GM12872 (cell line): ENCODE measurements around the gene ACSL4.

ENCODE experiments used
- TF ChIP-seq, protein P1 (sequence below): IDR thresholded peaks from 3 replicates; pipeline ENCODE4 v1.5.1; 2011; ENCODE audit warnings: low read depth, mild to moderate bottlenecking, low read length, moderate library complexity; ENCODE audit not compliant: insufficient read depth

The ACSL4 gene

DNA sequence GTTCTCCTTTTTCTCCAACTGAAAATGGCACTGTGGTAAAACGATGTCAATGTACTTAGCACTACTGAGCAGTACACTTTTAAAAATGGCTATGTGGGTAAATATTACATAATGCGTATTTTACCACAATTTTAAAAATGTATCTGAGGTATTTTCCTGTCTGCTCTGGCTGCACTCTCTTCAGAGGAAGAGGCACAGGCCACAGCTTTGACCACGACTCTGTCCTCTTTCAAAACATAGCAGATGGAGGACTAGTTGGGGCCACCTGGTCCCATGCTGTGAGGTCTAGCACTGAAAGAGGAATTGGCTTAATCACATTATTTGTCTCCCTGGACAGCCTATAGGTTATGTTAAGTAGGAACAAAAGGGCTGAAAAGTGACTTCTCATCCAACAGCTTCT is 113.3 kb downstream of the ACSL4 start:
- TF ChIP-seq, protein P1, sequence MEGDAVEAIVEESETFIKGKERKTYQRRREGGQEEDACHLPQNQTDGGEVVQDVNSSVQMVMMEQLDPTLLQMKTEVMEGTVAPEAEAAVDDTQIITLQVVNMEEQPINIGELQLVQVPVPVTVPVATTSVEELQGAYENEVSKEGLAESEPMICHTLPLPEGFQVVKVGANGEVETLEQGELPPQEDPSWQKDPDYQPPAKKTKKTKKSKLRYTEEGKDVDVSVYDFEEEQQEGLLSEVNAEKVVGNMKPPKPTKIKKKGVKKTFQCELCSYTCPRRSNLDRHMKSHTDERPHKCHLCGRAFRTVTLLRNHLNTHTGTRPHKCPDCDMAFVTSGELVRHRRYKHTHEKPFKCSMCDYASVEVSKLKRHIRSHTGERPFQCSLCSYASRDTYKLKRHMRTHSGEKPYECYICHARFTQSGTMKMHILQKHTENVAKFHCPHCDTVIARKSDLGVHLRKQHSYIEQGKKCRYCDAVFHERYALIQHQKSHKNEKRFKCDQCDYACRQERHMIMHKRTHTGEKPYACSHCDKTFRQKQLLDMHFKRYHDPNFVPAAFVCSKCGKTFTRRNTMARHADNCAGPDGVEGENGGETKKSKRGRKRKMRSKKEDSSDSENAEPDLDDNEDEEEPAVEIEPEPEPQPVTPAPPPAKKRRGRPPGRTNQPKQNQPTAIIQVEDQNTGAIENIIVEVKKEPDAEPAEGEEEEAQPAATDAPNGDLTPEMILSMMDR: no peak

DNA sequence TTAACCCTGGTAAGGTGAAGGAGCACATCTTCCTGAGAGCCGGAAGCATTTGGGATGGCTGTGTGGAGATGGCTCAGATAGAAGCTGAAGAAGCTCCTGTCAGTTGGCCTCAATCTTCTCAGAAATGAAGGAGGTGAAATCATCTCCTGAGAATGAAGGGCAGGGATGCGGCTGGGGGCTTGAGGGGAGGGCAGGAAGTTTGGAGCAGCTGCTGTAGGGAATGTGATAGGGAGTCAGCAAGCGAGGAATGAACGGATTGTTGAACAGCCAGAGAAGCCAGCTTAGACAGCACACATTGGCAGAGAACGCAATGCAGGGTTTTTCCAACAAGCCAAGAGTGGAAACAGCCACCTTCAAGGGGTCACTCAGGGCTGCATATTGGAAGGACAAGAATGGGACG is 118.1 kb downstream of the ACSL4 start:
- TF ChIP-seq, protein P1: no peak

DNA sequence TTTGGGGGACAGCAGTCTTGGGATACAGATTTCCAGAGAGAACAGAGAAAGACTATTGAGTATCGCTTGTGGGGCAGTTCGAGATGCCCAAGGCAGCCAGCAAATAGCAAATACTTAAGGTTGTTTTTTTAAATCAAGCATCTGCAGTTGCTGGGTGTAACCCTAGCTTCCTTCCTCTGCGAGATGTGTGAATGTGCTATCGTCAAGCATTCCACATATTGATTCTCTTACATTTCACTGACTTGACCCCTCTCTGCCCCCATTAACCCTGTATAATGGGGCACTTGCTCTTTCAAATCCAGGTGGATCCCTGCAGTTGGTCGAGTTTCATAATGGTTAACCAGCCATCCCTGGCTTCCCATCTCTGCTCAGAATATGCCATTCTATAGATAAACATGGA is 131.6 kb downstream of the ACSL4 start:
- TF ChIP-seq, protein P1: no peak

DNA sequence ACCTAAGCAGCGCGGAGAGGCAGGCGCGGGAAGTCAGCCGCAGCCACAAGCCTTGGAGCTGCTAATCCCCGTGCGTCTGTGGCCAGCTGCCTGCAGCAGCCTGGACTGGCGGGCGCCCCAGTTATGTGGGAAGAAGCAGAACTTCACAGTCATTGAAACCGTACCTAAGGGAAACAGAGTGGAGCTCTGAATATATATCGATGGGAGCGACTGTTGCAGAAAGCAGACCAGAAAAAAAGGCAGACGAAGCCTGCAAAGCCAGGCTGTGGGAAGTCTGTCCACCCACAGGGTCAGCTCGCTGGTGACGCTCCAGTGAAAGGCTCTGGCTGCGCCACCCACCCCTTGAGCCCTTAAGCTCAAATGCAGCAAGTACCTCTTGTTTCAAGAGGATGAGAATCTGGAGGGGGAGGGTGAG is 132.8 kb downstream of the ACSL4 start:
- TF ChIP-seq, protein P1: no peak

DNA sequence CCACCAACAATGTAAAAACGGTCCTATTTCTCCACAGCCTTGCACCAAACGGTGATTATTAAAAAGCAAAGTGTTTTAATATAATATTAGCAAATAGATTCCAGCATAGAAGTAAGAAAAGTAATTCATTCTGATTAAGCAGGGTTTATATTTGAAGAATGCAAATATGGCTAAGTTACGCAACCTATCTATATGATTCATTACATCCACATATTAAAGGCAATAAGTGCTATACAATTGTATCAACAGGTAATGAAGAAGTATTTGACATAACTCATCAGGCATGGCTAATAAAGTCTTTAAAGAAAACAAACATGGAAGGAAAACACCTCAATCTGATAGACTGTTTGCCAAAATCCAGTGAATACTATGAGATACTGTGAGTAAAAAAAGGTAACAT is 137.0 kb downstream of the ACSL4 start:
- TF ChIP-seq, protein P1: no peak
